T-helper 1 cell (primary cell): ENCODE measurements around the gene NR3C1.

Source experiments
- DNase-seq, 5 donors: peaks; one replicate each; pipeline ENCODE4 v3.0.0-alpha.2; 2012 to 2020

Gene NR3C1

DNA sequence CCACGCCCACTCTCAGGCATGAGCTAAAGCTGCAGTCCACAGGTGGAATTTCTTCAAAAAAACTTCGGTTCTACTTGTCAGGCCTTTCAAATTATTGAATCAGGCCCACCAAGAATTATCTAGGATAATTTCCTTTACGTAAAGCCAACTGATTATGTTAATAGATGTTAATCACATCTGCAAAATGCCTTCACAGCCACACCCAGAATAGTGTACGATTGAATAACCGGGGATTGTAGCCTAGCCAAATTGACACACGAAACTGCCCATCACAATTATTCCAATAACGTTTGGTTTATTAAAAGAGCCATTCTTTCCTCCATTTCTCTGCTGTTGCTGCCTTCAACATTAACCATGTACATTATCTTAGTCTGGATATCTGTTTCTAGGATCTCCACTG is 148.7 kb downstream of the NR3C1 start:
- no peak for DNase-seq

DNA sequence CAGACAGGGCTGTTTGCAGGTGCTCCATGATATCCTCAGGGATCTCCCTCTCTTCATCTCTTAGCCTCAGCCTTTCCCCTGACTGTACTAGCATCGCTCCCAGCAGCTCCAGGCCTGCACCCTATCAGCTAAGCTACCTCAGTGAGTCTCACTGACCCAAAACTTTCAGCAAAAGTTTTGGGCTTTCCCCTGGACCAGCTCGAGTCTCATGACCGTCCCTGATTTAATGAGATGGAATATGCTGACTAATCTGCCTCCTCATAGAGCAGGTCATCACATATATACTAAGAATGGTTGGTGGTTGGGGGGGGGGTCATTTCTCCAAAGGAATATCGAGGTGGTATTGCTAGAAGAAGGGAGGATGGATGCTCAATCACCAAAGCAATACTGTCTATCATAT is 151.5 kb downstream of the NR3C1 start:
- DNase-seq: no peak

DNA sequence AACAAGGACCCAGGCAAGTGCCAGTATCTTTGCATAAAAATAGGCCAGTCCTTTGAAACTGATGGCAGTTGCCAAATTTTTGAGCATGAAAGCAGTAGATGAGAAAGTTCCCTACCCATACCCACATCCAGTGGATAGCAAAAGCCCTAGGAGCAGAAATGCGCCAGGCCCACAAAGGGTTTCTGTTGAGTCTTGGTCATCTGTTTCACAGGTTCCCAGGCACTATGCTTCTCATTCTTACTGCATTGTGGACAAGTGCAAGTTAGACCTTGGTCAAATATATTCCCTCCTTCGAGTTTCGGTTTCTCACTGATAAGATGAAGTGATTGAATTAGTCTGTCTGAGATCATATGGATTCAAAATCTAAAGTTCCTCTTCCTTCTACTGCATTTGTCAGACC is 152.3 kb downstream of the NR3C1 start:
- no peak for DNase-seq

DNA sequence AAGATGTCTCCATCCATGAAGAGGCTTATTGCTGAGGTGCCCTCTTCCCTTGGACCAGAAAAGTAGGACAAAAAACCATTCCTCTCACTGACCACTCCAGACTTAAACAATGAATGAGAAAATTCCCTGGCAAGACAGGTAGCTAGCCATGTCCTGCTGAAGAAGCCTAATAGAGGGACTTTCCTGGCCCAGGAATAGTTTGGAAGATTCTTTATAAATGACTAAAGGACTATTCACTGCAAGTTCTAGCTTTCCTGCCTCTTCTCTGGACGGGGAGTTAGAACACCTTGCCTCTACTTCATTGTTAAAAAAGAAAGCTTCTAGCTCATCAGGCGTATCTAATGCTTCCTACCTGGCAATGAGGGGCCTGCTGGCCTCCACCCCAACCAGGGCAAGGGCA is 153.6 kb downstream of the NR3C1 start:
- DNase-seq: no peak

DNA sequence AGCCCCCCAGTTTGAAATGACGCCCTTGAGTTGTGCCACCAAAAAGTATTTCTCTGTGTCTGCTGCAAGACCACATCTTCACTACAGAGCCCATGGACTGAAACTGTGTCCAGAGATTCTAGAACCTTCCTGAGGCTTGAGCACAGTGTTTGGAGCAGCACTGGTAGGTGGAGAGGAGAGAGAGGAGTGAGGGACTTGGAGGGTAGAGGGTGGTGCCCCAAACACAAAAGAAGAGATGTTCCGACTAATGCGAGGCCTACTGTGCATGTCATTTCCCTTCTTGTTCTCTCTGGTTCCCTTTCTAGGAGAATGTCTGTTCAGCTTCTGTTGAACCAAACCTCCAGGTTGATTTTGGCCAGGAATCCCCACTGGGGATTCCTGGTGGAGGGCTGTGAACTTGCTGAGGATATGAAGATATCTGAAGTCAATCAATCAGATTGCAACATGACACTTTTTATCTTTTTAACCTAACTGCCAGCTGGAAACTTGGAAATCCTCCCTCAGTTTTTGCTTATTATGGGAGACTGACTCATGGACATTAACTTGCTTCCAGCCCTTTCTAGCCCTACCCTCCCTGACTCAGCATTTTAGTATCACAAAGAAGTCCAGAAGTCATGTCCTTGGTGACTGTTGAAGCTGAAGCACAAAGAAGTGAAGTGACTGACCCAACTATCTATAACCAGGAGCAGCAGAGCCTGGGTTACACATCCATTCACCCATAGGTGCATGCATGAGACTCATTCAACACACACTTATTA is 154.5 kb downstream of the NR3C1 start:
- no peak for DNase-seq

DNA sequence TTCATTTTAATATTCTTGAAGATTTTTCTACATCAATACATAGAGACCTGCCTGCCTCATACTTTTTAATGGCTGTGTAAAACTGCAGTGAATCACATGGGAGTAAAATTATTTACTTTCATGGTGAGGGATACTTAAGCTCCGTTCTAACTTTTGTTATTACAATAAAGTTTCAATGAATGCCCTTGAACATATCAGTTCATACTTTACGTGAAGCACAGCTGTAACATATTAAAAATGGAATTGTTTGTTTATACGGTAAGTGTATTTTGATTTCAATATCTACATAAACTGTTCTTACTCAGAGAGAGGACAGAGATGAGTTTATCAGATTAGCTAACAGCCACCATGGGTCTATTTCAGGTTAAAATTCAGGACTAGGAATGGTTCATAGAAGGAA is 155.1 kb downstream of the NR3C1 start:
- DNase-seq: no peak

DNA sequence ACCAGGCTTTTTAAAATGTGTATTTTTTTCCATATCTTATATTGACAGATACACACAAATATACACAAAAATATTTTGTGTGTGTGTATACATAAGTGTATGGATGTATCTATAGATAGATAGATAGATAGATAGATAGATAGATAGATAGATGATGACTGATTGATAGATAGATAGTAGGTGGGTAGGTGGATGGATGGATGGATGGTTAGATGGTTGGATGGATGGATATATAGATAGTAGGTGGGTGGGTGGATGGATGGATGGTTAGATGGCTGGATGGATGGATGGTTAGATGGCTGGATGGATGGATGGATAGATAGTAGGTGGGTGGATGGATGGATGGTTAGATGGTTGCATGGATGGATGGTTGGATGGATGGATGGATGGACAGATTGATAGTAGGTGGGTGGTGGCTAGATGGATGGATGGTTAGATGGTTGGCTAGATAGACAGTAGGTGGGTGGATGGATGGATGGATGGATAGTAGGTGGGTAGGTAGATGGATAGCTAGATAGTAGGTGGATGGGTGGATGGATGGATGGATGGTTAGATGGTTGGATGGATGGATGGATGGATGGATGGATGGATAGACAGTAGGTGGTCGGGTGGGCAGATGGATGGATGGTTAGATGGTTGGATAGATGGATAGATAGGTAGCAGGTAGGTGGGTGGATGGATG is 156.2 kb downstream of the NR3C1 start:
- no peak for DNase-seq

DNA sequence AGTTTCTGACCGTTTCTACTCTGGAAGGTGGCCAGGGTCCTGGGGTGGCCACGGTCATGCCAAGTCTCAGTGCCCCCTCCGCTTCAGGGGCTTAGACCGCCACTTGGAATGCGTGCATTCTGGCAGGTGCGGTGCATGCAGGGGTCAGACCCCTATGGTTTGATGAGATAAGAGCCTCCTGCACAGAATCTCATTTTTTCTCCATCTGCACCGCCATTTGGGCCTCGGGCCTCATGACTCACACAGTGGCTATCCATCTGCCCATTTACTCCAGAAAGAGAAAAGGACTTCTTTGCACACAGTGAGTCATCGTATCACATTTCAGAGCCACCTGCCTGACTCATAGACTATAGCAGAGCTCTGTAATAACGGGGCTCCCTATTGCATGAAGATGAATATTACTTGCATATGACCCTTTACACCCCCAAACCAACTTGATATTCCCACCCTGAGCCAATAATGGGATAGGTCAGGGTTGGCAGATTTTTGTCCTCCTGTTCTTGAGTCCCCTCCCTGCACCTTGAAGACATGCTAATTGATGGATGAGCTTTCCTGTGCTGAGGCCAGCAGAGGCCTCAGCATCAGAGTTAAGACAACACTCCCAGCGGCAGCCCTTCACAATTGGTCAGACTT is 157.4 kb downstream of the NR3C1 start:
- no peak for DNase-seq

DNA sequence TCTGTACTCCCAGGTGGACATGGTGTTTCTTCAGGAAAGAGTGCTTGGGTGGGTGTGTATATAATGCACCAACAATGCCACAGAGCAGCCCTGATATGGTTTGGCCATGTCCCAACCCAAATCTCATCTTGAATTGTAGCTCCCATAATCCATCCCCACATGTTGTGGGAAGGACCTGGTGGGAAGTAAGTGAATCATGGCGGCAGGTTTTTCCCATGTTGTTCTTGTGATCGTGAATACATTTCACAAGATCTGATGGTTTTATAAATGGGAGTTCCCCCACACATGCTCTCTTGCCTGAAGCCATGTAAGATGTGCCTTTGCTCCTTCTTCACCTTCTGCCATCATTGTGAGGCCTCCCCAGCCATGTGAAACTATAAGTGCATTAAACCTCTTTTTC is 158.5 kb downstream of the NR3C1 start:
- no peak for DNase-seq

DNA sequence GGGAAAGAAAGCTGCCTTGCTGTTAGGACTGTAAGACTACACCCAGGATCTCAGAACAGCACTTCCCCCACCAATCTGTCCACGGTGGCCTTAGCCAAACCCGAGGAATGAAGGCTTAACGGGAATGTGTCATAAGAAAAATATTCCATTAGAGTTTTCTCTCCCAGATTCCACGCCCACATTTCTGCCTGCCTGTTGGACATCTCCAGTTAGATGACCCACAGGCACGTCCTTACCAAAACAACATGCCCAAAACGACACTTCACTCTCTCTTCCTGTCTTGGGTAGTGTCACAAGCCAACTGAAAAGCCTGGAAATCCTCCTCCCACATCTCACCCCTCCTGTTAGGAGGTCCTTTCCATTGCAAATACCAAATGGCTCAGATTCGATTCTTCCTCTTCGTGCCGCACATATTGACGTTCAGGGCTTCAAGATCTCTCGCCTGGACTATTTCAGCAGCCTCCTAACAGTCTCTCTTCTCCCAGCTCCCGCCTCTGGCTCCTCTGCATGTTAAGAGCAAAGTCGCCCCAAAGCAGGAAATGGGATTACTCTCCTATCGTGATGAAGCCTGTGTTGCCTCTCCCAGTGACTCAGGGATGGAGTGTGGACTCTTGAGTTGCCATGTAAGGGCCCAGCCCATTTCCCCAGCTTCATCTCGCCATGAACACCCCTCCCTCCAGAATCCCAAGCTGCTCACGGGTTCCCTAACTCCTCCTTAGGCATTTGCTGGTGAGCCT is 159.3 kb downstream of the NR3C1 start:
- no peak for DNase-seq

DNA sequence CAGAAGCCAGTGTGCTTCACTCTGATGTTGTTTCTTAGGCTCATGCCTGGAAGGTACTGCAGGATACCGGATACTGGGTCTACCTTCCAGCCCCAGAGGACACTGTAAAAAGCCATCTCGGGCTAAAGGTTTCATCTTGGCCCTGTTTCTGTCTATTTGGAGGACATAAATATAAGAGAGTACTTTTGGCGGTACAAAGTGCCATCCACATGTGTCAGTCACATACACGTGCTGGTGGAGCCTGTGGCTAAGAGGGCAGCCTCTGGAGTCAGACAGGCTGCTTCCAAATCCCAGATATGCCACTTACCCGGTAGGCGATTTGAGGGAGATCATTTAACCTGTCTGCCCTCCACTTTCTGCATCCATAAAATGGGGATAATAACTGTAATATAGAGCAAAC is 160.4 kb downstream of the NR3C1 start:
- no peak for DNase-seq

DNA sequence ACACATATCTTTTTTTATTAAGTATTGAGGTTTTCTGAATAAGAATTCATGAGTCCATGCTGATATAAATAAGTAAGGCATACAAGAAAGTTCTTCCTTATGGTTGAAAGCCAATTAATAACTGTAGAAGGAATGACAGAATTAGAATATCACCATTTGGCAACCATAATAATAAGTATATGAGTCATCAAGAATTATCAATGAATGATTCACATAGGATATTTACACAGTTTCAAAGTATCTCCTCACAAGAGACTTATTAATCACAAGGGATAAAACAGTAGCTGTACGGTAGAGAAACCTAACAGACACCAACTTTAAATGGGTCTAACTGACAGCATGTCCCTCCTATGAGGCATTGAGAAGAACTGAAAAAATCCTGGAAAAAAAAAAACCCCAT is 161.6 kb downstream of the NR3C1 start:
- no peak for DNase-seq

DNA sequence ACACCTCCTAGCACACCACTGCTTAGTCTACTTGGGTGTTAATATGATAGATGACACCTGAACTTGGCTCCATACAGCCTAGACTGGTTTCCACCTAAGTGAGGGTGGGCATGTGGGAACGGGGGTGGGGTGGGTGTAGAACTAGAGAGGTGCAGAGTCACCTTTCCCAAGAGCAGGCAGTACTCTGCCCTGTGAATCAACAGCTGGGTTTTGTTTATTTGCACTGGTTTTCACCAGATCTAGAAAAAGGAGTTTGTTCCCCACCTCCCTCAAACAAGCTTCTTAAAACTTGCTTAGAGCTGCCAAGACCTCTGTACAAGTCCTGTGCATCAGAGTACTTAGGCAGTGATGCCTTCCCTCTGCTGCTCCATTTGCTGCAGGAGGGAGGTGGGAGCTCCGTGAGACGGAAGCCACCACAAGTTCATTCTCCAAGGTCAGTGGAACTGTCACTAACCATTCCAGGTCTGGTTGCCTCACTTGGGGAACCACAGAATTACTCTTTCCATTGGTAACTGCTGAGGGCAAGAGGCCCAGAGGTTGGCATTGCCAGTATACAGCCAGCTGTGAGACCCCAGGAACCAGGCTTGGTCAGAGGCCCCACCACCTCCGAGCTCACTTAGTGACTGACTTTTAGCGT is 163.5 kb downstream of the NR3C1 start:
- no peak for DNase-seq

DNA sequence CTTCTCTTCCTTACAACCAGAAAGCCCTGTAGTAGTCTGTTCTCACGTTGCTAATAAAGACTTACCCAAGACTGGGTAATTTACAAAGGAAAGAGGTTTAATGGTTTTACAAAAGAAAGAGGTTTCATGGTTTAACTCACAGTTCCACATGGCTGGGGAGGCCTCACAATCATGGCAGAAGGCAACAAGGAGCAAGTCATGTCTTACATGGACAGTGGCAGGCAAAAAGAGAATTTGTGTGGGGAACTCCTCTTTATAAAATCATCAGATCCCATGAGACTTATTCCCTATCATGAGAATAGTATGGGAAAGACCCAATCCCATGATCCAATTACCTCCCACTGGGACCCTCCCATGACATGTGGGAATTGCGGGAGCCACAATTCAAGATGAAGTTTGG is 164.9 kb downstream of the NR3C1 start:
- DNase-seq: no peak

DNA sequence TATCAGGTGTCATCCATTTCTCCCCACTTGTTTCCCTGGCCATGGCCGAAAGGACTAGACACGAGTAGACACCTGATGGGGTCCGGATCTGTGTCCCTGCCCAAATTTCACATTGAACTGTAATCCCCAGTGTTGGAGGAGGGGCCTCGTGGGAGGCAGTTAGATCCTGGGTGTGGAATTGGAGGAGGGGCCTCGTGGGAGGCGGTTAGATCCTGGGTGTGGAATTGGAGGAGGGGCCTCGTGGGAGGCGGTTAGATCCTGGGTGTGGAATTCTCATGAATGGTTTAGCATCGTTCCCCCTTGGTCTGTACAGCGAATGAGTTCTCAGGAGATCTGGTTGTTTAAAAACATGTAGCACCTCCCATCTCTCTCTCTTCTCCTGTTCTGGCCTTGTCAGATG is 165.8 kb downstream of the NR3C1 start:
- no peak for DNase-seq

DNA sequence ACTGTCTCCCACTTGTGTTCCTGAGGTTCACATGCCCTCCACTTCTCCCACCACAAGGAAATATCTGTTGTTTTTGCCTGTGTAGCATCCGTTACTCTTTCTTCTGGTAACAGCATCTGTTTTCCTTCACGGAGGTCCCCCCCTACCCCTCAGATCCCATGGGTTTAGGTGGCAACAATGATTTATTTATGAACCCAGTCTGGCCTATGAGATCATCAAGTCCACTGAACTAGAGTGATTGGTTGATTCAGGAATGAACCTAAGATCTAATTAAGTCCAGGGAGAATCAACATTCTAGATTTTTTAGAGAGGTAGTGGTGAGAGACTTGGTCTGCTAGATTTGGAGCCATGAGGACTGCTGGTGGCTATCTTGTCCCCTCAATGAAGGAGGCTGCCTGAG is 166.8 kb downstream of the NR3C1 start:
- DNase-seq: no peak

DNA sequence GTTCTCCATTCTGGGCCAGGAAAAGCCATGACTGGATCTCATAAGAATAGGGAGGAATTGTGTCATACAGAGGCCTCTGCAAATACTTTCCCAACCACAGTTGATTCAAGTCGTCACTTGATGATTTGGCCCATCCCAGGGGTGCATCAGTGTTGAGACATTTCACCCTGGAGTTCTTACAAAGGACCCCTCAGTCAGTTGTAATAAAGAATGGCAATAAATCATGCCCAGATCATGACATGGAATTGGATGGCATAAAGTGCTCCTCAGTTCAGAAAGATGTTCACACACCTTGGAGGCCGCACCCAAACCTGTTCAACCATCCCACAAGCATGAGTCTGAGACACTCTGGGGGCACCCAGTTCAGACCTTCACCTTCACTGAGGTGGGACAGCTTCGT is 168.1 kb downstream of the NR3C1 start:
- DNase-seq: no peak

DNA sequence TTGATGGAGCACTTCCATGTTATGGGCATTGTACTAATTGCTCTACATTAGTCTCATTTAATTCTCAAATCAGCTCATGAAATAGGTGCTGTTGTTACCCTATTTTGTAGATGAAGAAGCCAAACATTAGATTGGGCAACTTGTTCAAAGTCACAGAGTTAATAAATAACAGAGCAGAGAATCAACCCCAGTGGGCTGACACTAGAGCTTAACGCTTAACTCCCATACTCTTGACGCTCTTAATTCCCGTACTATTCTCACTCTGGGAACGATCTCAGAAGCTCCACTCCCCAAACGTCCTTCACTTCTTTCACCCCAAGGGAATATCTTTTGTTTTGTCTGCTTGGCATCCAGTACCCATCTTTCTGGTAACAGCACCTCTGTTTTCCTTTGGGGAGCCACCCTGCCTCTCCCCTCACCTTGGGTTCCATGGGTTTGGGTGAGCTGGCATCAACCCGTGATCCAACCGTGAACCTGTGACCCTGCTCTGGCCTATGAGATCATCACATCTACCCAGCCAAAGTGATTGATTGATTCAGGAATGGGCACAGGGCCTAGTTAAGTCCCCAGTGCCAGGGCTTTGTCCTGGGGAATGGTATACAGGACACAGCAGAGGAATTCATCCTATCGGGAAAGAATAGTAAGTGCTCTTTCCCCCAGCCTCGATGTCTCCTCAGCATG is 169.2 kb downstream of the NR3C1 start:
- no peak for DNase-seq

DNA sequence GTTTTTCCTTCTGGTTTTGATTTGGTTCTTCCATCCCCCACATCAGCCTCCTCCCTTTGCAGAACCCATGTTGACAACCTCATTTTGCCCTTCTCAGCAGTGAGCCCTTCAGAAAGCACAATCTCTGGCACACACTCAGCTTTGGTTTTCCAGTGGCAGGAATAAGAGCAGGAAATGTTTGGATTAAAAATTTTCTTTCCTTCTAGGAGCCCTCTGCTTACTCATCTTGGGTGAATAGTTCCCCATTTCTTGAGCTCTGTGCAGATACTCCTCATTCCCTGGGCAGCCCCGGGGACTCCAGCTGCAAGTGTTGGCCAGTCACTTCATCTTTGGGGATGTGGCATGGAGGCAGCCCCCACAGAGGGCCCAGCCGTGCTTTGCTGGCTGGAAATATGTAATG is 170.5 kb downstream of the NR3C1 start:
- no peak for DNase-seq

DNA sequence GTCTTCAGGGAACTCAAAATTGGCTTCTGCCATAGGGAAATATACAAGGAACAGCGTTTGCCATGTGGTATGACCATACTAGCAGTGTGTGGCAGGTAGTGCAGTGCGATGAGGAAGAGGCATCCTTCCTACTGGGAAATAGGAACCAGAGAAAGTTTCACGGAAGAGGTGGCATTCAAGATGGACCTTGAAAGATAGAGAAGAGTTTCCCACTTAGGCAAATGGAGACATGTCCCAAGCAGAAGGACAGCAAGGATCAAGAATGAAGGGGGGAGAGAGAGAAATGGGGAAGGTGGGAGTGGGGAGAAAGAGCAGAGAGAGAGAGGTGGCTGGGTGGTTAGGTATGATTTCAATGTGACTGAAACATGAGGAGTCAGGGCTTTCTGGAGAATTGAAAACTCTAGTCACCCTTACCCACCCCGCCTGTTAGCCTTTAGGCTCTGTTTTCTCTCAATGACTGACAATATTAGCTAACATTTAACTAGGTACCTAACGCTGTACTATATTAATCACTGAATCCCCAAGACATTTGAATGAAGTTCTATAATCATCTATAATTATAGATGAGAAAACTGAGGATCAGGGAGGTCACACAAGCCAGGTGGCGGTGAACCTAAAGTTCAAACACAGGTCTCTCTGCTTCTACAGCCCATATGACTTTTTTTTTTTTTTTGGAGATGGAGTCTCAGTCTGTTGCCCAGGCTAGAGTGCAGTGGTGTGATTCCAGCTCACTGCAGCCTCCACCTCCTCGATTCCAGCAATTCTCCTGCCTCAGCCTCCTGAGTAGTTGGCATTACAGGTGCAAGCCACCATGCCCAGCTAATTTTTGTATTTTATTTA is 171.3 kb downstream of the NR3C1 start:
- no peak for DNase-seq

DNA sequence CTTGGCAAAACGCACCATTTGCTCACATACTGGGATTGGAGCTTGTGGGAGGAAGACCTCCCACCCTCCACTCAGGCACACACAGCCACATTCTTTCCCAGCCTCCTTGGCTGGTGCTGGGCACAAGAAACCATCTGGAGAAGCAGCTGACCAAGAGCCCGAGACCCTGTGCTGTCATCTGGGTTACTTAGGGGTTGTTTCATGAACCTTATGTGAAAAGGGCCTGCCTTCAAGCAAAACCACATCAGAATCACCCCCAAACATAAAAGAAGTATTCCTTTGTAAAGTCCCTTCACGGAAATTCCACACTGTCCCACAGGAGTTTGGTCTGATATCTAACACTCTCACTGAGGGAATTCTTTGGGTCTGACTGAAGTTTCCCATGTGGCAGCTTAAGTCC is 172.1 kb downstream of the NR3C1 start:
- DNase-seq: no peak

DNA sequence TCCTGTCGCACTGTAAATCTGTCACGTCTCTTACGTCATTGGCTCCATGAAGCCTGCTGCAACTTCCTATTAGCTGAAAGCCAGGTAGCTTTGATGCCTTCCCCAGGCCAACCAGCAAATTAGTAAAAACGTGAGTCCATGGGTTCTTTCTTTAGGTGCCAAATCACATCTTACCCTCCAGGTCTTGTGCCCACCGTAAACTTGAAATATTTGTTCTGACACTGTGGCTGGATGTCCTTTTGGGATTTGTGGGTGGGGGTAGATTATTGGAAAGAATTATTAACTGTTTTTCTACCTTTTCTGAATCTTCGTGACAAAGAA is 172.8 kb downstream of the NR3C1 start:
- DNase-seq: no peak
